Stimulated activated naive CD4-positive, alpha-beta T cell (primary cell): Measurements from ENCODE around the gene LTBP1.

Experiments used
- DNase-seq, 6 experiments: peaks; one replicate each; lab custom pipeline; 2025; lab: John Stamatoyannopoulos, UW

Gene LTBP1

DNA sequence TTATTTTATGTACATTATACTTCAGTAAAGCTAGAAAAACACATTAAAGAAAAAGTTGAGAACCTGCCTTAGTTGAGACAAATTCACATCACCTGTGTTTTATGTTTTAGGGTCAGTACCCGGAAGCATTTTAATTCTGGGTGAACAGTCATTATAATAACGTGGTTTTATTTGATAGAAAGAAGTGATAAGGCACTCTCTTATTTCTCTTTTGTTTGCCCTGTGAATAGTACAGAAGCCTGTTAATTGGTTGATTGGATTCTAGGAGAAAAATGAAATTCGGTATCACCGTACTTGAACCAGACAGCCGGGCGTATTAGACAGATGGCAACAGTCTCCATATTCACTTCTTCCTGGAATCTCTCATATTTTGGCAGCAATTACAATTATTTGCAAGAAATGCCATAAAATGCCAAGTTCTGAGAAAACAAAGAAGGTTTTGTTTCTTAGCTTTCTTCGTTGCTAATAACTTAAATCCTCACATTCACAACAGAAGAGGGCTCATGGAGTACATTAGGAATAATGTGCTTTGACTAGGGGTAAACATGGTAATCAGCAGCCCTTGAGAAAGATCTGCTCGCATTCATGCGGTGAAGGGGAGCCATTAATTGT lies 361.0 kb downstream of the LTBP1 start:
- DNase-seq: no peak

DNA sequence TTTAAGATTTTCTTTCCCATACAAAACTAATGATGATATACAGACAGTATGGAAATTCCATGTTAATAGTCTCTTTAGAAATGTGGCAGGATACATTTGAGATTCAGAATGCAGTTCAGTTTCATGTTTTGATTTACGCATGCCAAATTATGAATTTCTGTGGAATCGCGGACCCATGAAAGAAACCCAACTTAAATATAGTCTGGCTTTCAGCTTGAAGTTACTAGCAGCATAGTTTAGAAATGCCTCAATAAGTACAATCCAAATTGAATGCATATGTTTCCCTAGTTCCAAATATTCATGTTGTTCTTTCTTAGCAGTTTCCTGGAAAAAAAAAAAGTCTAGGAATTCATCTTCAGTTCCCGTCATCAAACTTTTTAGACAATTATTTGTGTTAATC lies 365.6 kb downstream of the LTBP1 start:
- DNase-seq: no peak

DNA sequence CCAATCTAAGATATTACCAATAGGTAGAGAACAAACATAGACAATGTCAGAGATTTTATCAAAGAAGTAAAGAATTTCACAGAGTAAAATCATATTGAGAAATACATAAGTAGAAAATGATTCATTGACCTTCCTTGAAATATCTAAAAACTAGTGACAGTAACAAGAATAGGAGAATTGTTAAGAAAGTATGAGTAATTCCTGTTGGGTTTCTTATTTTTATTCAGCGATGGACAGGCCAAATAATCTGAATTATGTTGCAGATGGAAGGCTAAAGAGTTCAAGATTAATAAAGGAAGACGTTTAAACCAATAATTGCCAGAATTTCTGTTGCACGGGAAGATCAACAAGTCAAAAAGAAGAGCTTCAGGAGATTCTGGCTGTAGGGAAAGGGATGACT lies 366.3 kb downstream of the LTBP1 start:
- DNase-seq: no peak

DNA sequence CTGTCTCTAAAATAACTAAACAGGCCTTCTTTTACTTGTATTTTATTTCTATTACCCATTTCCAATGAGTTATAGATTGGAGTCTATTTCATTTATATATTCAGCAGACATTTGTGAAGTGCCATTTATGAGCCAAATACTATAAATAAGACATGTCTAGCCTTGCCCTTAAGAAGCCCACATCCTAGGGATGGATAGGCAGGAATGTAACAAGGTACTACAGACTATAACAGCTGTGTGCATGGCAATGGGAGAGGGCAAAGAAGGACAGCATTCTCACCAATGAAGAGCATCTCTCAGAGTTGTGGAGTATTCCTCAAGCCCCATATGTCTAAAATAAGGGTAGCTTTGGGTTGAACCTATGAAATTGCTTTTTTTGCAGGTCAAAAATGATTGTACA lies 367.8 kb downstream of the LTBP1 start:
- DNase-seq: no peak

DNA sequence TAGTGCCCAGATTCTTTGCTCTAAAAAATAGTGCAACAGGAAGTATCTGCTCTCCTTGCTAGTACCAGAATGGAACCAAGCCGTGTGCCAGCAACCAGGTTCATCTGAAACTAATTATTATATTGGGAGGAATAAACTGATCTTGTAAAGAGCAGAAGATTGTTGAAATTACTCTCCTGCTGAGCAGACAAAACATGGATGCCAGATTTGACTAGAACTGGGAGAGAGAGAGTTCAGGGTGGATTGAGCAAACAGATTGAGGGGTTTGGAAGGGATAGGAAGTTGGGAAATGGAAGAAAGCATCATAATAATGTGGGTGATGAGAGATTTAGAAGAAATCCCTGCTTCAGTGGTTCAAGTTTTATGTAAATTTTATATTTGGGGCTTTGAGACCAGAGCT lies 369.6 kb downstream of the LTBP1 start:
- DNase-seq: no peak

DNA sequence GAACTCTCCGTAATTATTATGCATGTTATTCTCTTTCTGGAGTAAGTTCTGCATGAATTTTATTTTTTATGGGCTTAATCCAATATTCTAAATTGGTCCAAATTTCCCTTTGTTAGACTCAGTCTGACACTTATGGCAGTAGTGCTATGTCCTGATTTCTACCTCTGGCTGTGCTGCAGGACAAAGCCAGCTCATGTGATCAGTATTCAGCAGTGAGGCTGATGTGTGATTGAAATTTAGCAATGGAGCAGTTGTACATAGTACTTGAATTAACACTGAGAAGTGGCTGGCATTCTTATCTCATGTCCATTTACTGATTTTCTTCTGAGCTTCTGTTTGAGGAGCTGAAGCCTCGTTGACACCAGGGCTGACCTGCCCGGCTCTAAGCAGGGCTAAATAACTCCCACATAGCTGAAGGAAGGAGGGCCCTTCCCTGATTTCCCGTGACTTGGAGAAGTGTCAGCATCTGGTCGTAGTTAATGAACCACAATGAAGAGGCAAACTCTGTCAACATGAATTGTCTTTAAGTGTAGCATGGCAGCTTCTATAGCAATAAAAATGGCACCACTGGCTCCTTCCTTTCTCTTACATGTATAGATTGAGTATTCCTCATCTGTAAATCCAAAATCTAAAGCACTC lies 370.7 kb downstream of the LTBP1 start:
- no peak for DNase-seq

DNA sequence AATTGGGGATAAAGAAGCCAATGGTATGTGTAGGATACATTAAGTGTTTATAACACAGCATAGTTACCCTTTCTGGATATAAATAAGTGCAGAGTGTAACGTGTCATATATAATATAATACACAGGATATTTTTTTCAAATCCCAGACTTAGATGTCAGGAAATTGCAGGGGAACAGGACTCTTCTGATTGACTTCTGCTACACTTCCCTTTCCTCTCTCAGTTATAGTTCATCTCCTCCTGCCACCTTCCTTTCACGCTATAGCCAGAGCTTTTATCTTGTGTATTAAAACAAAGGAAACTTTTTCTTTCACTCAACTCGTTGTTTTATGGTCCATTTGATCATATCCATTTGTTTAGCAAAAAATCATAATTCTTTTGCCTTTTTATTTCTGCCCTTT lies 371.7 kb downstream of the LTBP1 start:
- no peak for DNase-seq

DNA sequence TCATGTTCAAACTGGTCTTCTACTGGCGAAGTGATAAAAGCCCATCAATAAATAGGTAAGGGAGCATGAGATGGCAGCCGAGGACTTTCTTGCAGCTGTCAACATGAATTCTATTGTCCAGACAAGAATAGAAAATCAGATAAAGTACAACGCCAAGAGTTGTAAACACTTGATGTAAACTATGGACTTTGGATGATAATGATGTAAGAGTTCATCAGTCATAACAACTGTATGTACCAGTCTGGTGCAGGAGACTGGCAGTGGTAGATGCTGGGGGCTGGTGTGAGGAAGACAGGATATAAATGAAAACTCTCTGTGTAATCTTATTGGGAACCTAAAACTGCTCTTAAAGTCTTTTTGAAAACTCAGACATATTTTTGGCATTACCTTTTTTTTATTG lies 373.8 kb downstream of the LTBP1 start:
- no peak for DNase-seq

DNA sequence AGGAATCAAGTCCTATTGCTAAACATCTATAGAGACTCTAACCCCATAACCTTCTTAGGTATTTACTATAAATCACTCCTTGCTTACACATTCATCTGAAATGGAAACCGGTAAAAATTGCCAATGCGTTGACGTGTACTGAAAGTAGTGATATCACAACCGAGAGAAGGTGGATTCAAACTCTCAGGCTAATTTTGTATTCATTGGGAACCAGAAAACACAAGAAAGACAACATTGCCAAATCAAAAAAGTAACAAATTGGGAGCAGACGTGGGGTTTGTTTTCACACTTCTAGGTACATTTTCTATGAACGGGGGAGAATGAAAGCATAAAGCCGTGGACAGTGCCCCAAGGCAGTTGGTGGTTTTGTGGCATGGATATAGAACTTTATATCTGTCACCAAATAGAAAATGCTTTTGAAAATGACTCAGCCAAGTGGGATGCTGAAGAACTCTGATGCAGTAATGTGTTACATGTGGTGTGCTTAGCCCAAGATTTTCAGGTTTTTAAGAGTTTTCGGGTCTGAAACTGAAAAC lies 374.6 kb downstream of the LTBP1 start:
- no peak for DNase-seq

DNA sequence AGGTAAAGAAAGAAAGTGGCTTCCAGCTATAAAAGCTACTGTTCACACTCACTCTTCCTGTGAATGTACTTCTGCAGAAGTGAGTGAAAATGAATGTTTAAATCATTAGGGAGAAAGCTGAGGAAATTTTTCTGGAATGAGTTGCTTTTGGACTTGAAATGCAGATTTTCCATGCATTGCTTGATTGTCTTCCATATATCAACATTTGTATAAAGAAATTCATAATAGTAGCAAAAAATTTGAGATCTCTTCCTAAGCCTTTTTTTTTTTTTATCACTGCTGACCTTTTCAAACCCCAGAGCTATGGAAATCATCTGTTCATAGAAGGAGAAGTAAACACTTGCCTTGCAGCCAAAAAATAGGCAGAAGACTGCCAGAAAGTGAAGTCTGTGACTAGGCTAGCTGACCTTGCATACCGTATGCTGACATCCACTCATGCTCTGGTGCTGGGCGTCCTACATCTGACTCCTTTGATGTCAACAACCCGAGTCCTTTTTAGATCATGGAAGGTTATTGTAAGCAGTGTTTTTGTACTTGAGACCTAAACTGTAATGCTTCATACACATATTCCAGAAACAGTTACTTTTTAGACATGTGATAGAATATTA lies 375.2 kb downstream of the LTBP1 start:
- no peak for DNase-seq

DNA sequence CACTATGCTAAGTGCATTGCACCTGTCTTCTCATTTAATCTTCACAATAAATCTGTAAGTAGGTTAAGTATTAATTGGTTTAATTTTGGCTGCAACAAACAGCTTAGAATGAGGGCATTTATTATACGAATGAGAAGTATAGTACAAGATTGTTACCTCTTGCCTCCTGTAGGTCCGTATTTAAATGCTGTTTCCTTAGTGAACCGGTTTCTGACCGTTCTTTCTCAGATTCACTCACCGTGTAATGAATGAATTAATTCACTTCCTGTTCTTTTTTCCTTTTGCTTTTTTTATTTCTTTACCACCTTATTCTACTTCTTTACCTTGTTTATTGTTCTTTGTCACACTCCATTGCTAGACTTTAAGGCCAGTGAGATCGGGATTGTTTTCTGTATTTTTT lies 375.9 kb downstream of the LTBP1 start:
- no peak for DNase-seq

DNA sequence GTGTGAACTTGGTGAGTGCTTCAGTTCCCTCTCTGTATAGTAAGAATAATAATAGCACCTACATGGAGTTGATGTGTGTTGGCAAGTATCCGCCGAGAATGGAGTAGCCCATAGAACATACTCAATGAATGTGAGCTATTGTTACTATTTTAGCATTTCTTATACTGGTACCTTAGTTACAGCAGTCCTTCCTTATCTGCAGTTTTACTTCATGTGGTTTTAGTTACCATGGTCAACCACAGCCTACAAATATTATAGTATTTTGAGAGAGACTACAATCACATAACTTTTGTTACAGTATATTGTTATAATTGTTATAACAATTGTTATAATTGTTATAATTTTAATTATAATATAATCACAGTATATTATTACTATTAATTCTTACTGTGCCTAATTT lies 377.2 kb downstream of the LTBP1 start:
- DNase-seq: no peak

DNA sequence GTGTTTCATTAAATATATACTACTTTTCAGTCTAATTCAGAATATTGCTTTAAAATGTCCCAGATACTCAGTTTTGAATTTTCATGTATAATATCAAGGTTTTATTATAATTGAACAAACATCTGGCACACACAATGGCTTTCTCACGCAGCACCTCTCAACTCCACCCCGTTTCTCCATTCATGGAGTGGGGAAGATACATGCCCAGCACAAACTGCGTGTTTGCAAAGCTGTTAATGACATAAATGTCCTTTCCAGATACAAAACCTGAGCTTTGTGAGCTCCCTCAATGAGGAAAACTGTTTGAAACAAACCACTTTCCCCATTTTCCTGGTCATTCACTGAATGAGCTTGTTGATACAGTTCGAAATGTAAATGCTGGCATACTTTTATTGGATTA lies 379.3 kb downstream of the LTBP1 start:
- DNase-seq: no peak

DNA sequence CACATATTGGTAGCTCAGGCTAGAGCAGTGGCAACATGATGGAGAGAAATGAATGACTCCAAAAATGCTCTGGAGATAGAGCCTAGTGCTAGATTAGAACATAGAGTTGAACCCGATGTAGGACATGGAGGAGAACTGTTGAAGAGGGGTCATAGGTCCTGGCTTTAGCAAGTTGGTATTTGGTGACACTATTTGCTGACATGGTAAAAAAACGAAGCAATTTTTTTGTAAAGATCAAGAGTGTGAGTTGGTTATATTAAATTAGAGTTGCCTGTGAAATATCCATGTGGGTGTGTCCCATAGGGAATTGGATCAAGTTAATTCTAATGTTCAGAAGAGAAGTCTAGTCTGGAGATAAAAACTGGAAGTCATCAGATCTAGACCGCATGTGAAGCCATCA lies 386.7 kb downstream of the LTBP1 start:
- no peak for DNase-seq

DNA sequence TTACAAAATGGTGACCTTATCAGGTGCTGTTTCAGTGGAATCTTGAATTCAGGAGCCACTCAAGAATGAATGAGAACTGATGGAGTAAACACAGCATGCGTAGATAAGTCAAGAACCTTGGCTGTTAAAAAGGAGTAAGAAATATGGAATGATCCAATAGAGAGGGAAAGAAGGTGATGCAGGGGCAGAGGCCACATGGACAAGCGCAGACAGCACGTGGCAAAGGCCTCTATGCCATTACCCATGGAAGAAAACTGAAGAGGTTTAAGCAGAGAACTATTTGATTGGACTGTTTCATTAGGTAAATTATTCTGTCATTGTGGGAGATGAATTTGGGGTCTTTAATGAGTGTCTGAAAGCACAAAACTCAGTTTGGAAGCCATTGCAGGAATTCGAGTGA lies 387.3 kb downstream of the LTBP1 start:
- DNase-seq: no peak

DNA sequence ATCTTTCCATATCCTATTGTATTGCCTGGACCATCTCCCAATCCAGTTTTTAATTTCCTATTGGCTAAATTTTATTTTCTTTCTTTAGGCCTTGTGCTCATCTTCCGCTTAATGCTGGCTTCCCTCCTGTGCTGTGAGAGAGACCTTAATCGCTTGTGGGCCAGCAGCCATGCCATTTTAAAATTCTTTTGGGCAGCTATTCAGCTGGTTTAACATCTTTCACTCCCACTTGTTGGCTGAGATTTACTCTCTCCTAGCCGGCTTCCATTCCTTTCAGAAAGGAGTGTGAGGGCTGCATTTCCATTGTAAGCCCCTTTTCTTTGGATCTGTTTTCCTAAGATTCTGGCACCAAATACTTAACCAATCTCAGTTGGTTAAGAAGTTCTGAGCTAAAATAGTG lies 388.8 kb downstream of the LTBP1 start:
- DNase-seq: no peak

DNA sequence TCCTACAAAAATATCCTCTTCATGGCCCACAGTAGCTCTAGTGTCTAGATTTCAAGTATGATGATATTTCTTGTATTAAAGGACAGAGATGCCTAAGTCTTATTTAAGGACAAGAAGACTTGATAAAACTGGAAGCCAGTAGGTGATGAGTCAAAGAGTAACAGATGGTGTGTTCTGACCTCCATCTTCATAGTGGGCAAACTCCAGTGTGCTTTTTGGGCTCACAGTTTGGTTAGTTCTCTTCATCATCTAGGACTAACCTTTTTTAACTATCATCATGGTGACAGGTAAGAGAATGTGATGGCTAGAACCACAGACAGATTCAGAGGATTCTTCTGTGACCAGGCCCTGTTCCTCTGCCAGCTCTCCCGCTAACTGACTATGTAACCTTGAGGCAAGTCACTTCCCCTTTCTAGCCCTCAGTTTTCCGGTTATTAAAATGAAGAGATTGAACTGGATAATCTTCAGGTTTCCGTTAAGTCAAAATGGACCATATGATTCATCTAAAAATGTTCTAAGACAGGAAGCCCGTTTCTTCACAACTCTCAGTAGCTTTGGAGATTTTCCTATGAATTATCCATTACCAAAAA lies 389.4 kb downstream of the LTBP1 start:
- DNase-seq: no peak

DNA sequence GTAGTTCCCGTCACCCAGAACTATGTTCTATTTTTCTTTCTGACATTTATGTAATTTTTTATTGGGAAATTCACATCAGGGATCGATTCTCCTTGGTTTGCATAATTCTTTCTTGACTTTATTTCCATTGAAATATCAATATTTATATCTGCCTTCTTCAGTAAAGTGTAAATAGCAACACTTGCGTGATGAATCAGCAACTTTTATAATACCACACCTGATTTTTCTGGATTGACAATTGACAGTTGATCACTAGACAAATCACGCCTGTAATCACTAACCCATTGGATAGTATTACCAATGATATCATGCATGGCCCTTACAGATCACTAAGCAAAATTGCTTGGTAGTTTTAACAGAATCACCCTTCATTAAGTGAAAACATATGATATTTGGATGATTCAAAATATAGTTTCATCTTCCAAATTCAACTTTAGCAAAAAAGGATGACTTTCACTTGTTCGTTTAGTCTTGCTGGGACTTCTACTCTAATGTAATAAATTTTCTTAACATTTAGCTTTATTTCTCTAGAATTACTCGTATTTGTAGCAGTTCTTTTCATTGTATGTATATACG lies 390.7 kb downstream of the LTBP1 start:
- DNase-seq: no peak

DNA sequence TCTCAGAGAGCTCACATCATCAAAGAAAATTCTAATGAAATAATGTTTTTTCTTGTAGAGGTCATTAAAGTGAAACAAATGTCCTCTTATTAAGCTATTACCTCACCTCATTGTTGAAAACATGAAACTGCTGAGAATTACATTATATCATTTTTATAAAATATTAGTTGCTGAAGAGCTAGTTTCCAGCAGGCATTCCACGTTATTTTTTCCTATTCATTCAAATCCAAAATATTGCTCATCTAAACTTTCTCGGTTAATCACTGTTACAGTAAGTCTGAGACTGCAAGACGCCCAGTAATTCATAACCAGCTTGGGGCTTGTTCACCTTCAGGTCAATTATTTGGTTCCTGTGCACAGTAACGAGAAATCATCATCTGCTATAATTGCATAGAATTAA lies 391.2 kb downstream of the LTBP1 start:
- no peak for DNase-seq

DNA sequence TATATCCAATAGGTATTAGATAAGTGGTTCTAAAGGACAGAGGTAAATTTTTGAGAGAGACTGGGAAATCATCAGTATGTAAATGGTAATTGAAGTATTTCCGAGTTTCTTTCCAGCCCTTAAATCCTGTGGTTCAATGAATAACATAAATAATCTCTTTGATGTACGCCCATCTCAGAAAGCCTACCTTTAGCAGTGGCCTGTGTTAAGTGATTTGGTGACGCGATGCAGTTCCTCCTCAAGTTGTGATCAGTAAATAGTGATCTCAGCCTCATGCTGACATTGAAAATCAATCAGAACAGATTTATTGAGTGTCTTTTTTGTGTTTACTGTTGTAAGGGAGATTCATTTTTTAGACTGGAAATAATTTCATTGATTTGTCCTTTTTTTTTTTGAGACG lies 392.5 kb downstream of the LTBP1 start:
- DNase-seq: no peak

DNA sequence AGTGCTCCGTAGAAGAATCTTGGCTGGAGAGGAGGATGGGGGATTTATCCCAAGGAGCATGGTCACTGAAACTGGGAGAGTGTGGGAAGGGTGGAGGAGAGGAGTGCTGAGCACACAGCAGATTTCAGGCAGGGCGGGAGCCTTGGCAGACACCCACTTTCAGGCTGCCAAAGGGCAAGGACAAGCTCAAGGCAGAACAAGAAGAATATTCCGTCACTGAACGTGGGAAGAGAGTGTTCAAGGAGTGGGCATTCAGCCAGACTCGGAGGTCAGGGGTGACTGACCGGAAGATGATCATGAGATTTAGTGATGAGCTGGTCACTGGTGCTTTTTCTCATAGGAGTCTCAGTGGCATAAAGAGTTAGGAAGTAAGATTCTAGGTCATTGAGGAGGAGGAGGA lies 393.5 kb downstream of the LTBP1 start:
- no peak for DNase-seq

DNA sequence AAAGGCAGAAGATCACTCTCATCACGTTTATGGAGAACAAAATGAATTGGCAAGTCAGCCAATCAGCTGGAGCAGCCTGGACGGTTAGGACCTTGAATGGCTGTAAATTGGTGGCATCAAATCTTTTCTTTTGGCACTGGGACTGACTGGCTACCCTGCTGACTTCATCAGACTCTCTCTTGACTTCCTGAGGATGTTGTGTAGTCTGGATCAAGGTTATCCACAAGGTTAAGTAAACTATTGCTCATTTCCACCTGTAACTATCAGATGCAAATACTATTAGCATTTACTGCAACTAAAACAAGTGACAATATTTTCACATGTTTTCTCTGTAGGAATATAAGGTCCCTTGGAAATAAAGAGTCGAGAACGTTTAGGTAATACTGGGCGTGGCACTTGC lies 395.4 kb downstream of the LTBP1 start:
- no peak for DNase-seq

DNA sequence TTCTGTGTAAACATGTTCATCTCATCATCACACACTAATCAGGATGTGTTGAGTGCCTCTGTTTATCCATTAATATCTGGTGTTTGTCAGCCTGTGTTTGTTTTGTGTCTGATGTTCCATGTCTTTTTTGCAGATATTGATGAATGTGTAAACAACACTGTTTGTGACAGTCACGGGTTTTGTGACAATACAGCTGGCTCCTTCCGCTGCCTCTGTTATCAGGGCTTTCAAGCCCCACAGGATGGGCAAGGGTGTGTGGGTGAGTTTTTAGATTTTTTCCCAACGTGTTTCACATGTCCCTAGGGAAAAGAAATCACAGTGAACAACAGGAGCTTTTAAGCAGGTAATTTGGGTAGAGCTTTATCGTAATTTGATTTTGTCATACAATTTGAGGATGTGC lies 396.0 kb downstream of the LTBP1 start:
- no peak for DNase-seq
